Endothelial cell of umbilical vein (primary cell): ENCODE data around the gene SLC25A43. TPM values are rescaled to one million over a fixed set of nuclear protein-coding genes. Genes with fewer than 3 reads are reported as not detected.

Experiments
- BruUV-seq: library from RNA; stranded (reverse); fragments of 400-500 nt; replicated peaks from 2 replicates; lab custom pipeline; 2021; lab: Mats Ljungman, UMichigan
- CTCF ChIA-PET: fragments of 300-600, 350-600 bp; sonication (Branson Sonifier 250); formaldehyde crosslinking; loops from one replicate; lab custom pipeline; 2021; ENCODE audit warnings: antibody characterized with exemption, inconsistent platforms; lab: Charles Lee
- POLR2A ChIA-PET: fragments of 300-600, 350-600 bp; sonication (Branson Sonifier 250); formaldehyde crosslinking; loops from one replicate; lab custom pipeline; 2021; ENCODE audit warnings: antibody characterized with exemption, inconsistent platforms; lab: Charles Lee
- DNase-seq: peaks from one replicate; pipeline ENCODE4 v3.0.0-alpha.2; 2011; ENCODE audit warnings: low read depth, low spot score
- FAIRE-seq: peaks from 2 replicates; lab custom pipeline; 2011; peaks lifted over from hg19 to GRCh38; lab: Jason Lieb, UNC
- H2AFZ ChIP-seq: 2 replicates; pipeline ENCODE4 v1.6.0; 2012; ENCODE audit warnings: low read depth, low read length, control low read depth, inconsistent platforms
- H3K27ac ChIP-seq: 2 replicates; pipeline ENCODE4 v1.5.1; 2011; ENCODE audit warnings: low read depth, mild to moderate bottlenecking, control low read depth, low read length, moderate library complexity; ENCODE audit not compliant: insufficient read depth
- H3K27me3 ChIP-seq, 2 experiments: 2 replicates each; pipeline versions ENCODE4 v1.6.0 to v1.6.1; 2011; ENCODE audit warnings: low read length in 2 of 2, mixed read lengths in 1 of 2; ENCODE audit not compliant: control insufficient read depth in 2 of 2, insufficient read depth in 2 of 2
- H3K36me3 ChIP-seq, 2 experiments: 2 replicates in 1 of 2; 3 replicates in 1 of 2; pipeline ENCODE4 v1.5.1; 2011; ENCODE audit warnings: low read length in 2 of 2, mild to moderate bottlenecking in 1 of 2, moderate library complexity in 1 of 2; ENCODE audit not compliant: control insufficient read depth in 2 of 2, insufficient read depth in 2 of 2; ENCODE audit errors: extremely low read depth in 1 of 2
- H3K4me1 ChIP-seq: 3 replicates; pipeline ENCODE4 v1.5.1; 2011; ENCODE audit warnings: mild to moderate bottlenecking, low read length; ENCODE audit not compliant: control insufficient read depth, insufficient read depth; ENCODE audit errors: extremely low read depth
- H3K4me2 ChIP-seq: 2 replicates; pipeline ENCODE4 v1.6.1; 2011; ENCODE audit warnings: low read length, control low read depth, mixed read lengths; ENCODE audit not compliant: insufficient read depth
- H3K4me3 ChIP-seq, 3 experiments: fragments of 200-600 bp in 1 of 3; sonication (generic), shearing (Covaris generic) in 1 of 3; replicated peaks in 1 of 3; 2 replicates each; pipeline ENCODE4 v1.5.1; 2011 to 2016; ENCODE audit warnings: control low read depth in 3 of 3, low read length in 3 of 3, mild to moderate bottlenecking in 2 of 3, inconsistent platforms in 1 of 3, low read depth in 1 of 3, moderate library complexity in 1 of 3; ENCODE audit not compliant: insufficient read depth in 1 of 3
- H3K79me2 ChIP-seq: 2 replicates; pipeline ENCODE4 v1.6.0; 2012; ENCODE audit warnings: low read length, inconsistent platforms; ENCODE audit not compliant: control insufficient read depth, insufficient read depth
- H3K9ac ChIP-seq: replicated peaks from 2 replicates; pipeline ENCODE3; 2011; ENCODE audit warnings: low read length, control low read depth; ENCODE audit not compliant: insufficient read depth; ENCODE audit errors: extremely low read depth
- H3K9me1 ChIP-seq: replicated peaks from 3 replicates; pipeline ENCODE4 v1.6.0; 2011; ENCODE audit warnings: mild to moderate bottlenecking, low read length; ENCODE audit not compliant: control insufficient read depth, insufficient read depth; ENCODE audit errors: extremely low read depth
- H3K9me3 ChIP-seq: replicated peaks from 2 replicates; pipeline ENCODE4 v1.5.1; 2012; ENCODE audit warnings: low read length, inconsistent platforms; ENCODE audit not compliant: control insufficient read depth, insufficient read depth
- H4K20me1 ChIP-seq: replicated peaks from 2 replicates; pipeline ENCODE3; 2011; ENCODE audit warnings: mild to moderate bottlenecking, low read length; ENCODE audit not compliant: control insufficient read depth, insufficient read depth; ENCODE audit errors: extremely low read depth
- EZH2 ChIP-seq: IDR thresholded peaks from 2 replicates; pipeline ENCODE4 v1.6.1; 2012; ENCODE audit warnings: borderline replicate concordance, low read depth, mild to moderate bottlenecking, moderate library complexity, low read length, inconsistent platforms; ENCODE audit not compliant: severe bottlenecking
- FOS ChIP-seq: IDR thresholded peaks from 2 replicates; pipeline ENCODE4 v1.6.1; 2011; ENCODE audit warnings: mild to moderate bottlenecking, low read length, moderate library complexity, borderline replicate concordance; ENCODE audit not compliant: insufficient read depth
- GATA2 ChIP-seq: IDR thresholded peaks from 2 replicates; pipeline ENCODE4 v1.7.0; 2011; ENCODE audit warnings: low read depth, mild to moderate bottlenecking, moderate library complexity, mixed read lengths, low read length; ENCODE audit not compliant: insufficient read length, insufficient read depth
- JUN ChIP-seq: IDR thresholded peaks from 2 replicates; pipeline ENCODE4 v1.6.1; 2011; ENCODE audit warnings: borderline replicate concordance, low read depth; ENCODE audit not compliant: insufficient read length, insufficient read depth
- MYC ChIP-seq: IDR thresholded peaks from one replicate; pipeline ENCODE4 v1.6.1; 2011; ENCODE audit warnings: mild to moderate bottlenecking, low read depth, low read length
- POLR2A ChIP-seq: IDR thresholded peaks from 2 replicates; pipeline ENCODE4 v1.6.1; 2012; ENCODE audit warnings: low read depth, mild to moderate bottlenecking, control low read depth, low read length
- POLR2AphosphoS5 ChIP-seq: IDR thresholded peaks from 2 replicates; pipeline ENCODE4 v1.6.1; 2012; ENCODE audit warnings: low read depth, mild to moderate bottlenecking, control low read depth, low read length, moderate library complexity; ENCODE audit not compliant: insufficient read depth
- dilution Hi-C: fragments of 300-500 bp; cut with MboI; formaldehyde crosslinking; loops from one replicate; pipeline ENCODE4 v1.15.0; 2019; ENCODE audit warnings: low sequenced_read_pairs; ENCODE audit not compliant: extremely low pct_ligation_motif_present
- intact Hi-C: fragments of 100-400 bp; cut with micrococcal nuclease; formaldehyde crosslinking; loops from one replicate; pipeline ENCODE4 v1.10.0; 2022
- polyA plus RNA-seq, 4 experiments: library from polyadenylated mRNA; depleted of rRNA in 3 of 4; stranded (reverse) in 3 of 4; unstranded in 1 of 4; fragments of >200 nt; gene quantifications; 2 replicates each; pipeline versions ENCODE4 v1.2.1 to v1.2.3, GENCODE V29; 2011 to 2012; ENCODE audit warnings: missing spikeins in 1 of 4
- total RNA-seq: library from RNA; stranded (reverse); gene quantifications from 2 replicates; pipeline ENCODE4 v1.2.3, GENCODE V29; 2021
- TF ChIP-seq, protein P1 (sequence below): IDR thresholded peaks from 2 replicates; pipeline ENCODE4 v1.6.1; 2011; ENCODE audit not compliant: insufficient read depth, insufficient read length
- TF ChIP-seq, protein P2 (sequence below), 2 donors: IDR thresholded peaks; 1 replicate in 1 of 2; 2 replicates in 1 of 2; pipeline ENCODE4 v1.5.1; 2011; ENCODE audit warnings: low read length in 2 of 2, mild to moderate bottlenecking in 2 of 2, moderate library complexity in 2 of 2, control low read depth in 1 of 2, inconsistent platforms in 1 of 2, low read depth in 1 of 2; ENCODE audit not compliant: insufficient read depth in 1 of 2; ENCODE audit errors: extremely low read depth in 1 of 2

The SLC25A43 gene
- total and polyA plus RNA-seq, 2 donors (not counting 3 experiments of a cell fraction or from before 2014, with no cell fraction given): 7.2 to 11.5 TPM

DNA sequence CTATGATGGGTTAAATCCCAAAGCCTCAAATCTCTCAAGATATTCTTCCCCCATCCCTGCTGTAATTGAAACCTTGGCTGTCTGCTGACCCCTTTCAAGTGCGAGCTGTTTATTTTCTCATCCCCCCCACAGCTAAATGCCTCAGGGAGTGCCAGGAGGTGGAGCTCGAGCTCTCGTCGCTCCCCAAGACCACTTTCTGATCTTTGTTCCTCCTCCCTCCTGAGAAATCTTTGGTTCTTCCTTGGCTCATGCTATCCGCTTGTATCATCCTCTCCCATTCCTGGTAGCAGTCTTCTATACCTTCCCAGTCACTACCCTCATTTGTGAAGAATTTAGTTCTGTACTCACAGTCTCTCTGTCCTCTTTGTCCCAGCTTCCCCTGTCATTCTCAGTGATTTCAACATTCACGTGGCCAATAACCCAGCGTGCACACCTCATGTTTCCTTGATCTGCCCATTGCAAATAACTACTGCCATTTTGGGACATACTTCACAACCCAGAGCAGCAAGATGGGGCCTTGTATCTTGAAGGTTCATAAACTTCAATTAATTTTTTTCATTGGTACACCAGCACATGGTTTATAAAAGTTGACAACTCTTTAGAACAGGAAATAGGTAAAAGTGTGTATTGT lies 9.2 kb upstream of the SLC25A43 start:
- Histone ChIP-seq H2AFZ (no peak overlapping the region), H3K36me3 (no peaks in the 10 kb centered on the region), H3K27ac (no peak overlapping the region), H3K9ac (no peak overlapping the region), H3K9me1 (no peaks in the 10 kb centered on the region), H3K9me3 (no peaks in the 10 kb centered on the region), H4K20me1 (no peaks in the 10 kb centered on the region), H3K27me3 (no peaks in the 10 kb centered on the region), H3K79me2 (no peaks in the 10 kb centered on the region), H3K4me2 (no peak overlapping the region), H3K4me3 (no peak overlapping the region), H3K4me1 (no peaks in the 10 kb centered on the region)
- FAIRE-seq: no peak
- no peak for DNase-seq
- CTCF ChIA-PET: interaction anchor here (0.6 kb wide), 1 partner anchor 122 kb away, joined by 3 read pairs; no protein-coding TSS in a partner anchor
- no TSS peak for BruUV-seq
- intact Hi-C loops (no loop called here), dilution Hi-C loops (no loop called here)
- POLR2A ChIA-PET: no interaction called here
- TF ChIP-seq, protein P1, sequence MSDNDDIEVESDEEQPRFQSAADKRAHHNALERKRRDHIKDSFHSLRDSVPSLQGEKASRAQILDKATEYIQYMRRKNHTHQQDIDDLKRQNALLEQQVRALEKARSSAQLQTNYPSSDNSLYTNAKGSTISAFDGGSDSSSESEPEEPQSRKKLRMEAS: no peak
- no peak for TF ChIP-seq EZH2
- no peak for TF ChIP-seq FOS
- TF ChIP-seq, protein P2, sequence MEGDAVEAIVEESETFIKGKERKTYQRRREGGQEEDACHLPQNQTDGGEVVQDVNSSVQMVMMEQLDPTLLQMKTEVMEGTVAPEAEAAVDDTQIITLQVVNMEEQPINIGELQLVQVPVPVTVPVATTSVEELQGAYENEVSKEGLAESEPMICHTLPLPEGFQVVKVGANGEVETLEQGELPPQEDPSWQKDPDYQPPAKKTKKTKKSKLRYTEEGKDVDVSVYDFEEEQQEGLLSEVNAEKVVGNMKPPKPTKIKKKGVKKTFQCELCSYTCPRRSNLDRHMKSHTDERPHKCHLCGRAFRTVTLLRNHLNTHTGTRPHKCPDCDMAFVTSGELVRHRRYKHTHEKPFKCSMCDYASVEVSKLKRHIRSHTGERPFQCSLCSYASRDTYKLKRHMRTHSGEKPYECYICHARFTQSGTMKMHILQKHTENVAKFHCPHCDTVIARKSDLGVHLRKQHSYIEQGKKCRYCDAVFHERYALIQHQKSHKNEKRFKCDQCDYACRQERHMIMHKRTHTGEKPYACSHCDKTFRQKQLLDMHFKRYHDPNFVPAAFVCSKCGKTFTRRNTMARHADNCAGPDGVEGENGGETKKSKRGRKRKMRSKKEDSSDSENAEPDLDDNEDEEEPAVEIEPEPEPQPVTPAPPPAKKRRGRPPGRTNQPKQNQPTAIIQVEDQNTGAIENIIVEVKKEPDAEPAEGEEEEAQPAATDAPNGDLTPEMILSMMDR (IDR thresholded peaks at IDR 0.05; ENCODE audit: extremely low read depth in 1 of 2, insufficient read depth in 1 of 2, low read depth in 1 of 2, low read length in 2 of 2): no peak
- TF ChIP-seq MYC: no peak
- no peak for TF ChIP-seq GATA2
- no peak for TF ChIP-seq POLR2AphosphoS5
- TF ChIP-seq POLR2A: no peak
- TF ChIP-seq JUN: no peak
